ENCODE measurements around the gene UQCRC1.

Gene UQCRC1

GRCh38 chr3:48633256-48633655 is 23.8 kb upstream of the UQCRC1 start:
- DNase-seq = no peak

GRCh38 chr3:48631516-48632448 is 22.3 kb upstream of the UQCRC1 start:
- DNase-seq = no peak

- DNase-seq = no peak
Observed at GRCh38 chr3:48630833-48631232, 21.4 kb upstream of the UQCRC1 start.

GRCh38 chr3:48630407-48630806 is 21.0 kb upstream of the UQCRC1 start:
- no peak for DNase-seq

GRCh38 chr3:48629894-48630293 is 20.4 kb upstream of the UQCRC1 start:
- DNase-seq = no peak

- DNase-seq = no peak
Observed at GRCh38 chr3:48628277-48629017, 19.0 kb upstream of the UQCRC1 start.

GRCh38 chr3:48625600-48625999 is 16.2 kb upstream of the UQCRC1 start:
- no peak for DNase-seq

- no peak for DNase-seq
Observed at GRCh38 chr3:48624767-48625166, 15.3 kb upstream of the UQCRC1 start.

- no peak for DNase-seq
Observed at GRCh38 chr3:48623851-48624547, 14.6 kb upstream of the UQCRC1 start.

GRCh38 chr3:48621461-48621869 is 12.0 kb upstream of the UQCRC1 start, which contains the start of gene TMEM89:
TMEM89 (minus strand) TSS chr3:48621769; CDS start chr3:48621756, 13 bp downstream.
- no peak for DNase-seq

- no peak for DNase-seq
Observed at GRCh38 chr3:48619541-48620524, 10.4 kb upstream of the UQCRC1 start.

GRCh38 chr3:48617559-48617958 is 8.1 kb upstream of the UQCRC1 start:
- DNase-seq = no peak

GRCh38 chr3:48614044-48614443 is 4.6 kb upstream of the UQCRC1 start:
- DNase-seq = no peak

GRCh38 chr3:48612309-48612708 is 2.9 kb upstream of the UQCRC1 start:
- DNase-seq = no peak

- no peak for DNase-seq
Observed at GRCh38 chr3:48607519-48607918, 1.9 kb downstream of the UQCRC1 start.

- no peak for DNase-seq
Observed at GRCh38 chr3:48601622-48601994, 7.8 kb downstream of the UQCRC1 start.

GRCh38 chr3:48600711-48601621 is 8.5 kb downstream of the UQCRC1 start:
- DNase-seq = no peak

GRCh38 chr3:48599509-48600285 is 9.7 kb downstream of the UQCRC1 start:
- no peak for DNase-seq

GRCh38 chr3:48599077-48599501 is 10.4 kb downstream of the UQCRC1 start:
- no peak for DNase-seq
